ENCODE results near the gene PPP1CA. TPM values are rescaled to one million over a fixed set of nuclear protein-coding genes. Genes with fewer than 3 reads are reported as not detected.

Gene PPP1CA
- total and polyA plus RNA-seq, 4 donors: 62.4 to 92.9 (median 75.9) TPM

GRCh38 chr11:67349928-67350465, 51.7 kb downstream of the PPP1CA start:
- Histone ChIP-seq H3K27ac (ENCODE audit: low read depth in 1 of 2, low read length in 2 of 2) (no peak overlapping the region), H3K4me3 (ENCODE audit: low read depth in 1 of 3, low read length in 3 of 3) (no peak overlapping the region), H3K4me1 (ENCODE audit: control insufficient read depth in 4 of 4, insufficient read depth in 4 of 4, low read length in 3 of 4) (peaks cover 6 to 32% (median 19%) of the 10 kb centered on the region in 4 donors), H3K36me3 (ENCODE audit: control insufficient read depth in 4 of 4, insufficient read depth in 3 of 4, low read depth in 1 of 4, low read length in 3 of 4) (peaks cover 0 to 1% (median 0%) of the 10 kb centered on the region in 4 donors), H3K9ac (ENCODE audit: low read depth in 1 of 2, low read length in 2 of 2) (no peak overlapping the region), H3K9me3 (ENCODE audit: control insufficient read depth in 4 of 4, low read length in 3 of 4) (no peaks in the 10 kb centered on the region), H3K27me3 (ENCODE audit: control insufficient read depth in 4 of 4, insufficient read depth in 4 of 4, low read length in 3 of 4) (no peaks in the 10 kb centered on the region)
- WGBS: 93% methylated on average over 4 of the region's 4 CpGs
- no peak for TF ChIP-seq FOXA2 (IDR thresholded peaks at IDR 0.05)
- TF ChIP-seq HNF4G (IDR thresholded peaks at IDR 0.05): no peak
- TF ChIP-seq JUND (IDR thresholded peaks at IDR 0.05): no peak
- no peak for TF ChIP-seq MAX (IDR thresholded peaks at IDR 0.05)
- no peak for TF ChIP-seq ZBTB33 (IDR thresholded peaks at IDR 0.05)
- no peak for DNase-seq (ENCODE audit: low spot score)

- H3K27ac ChIP-seq (ENCODE audit: low read depth in 1 of 2, low read length in 2 of 2): no peak overlapping the region
Measured at GRCh38 chr11:67349457-67349856, 52.2 kb downstream of the PPP1CA start.

More at GRCh38 chr11:67349457-67349856, 52.2 kb downstream of the PPP1CA start:
- H3K36me3 ChIP-seq (ENCODE audit: control insufficient read depth in 4 of 4, insufficient read depth in 3 of 4, low read depth in 1 of 4, low read length in 3 of 4): peaks cover 0 to 1% (median 0%) of the 10 kb centered on the region in 4 donors
- TF ChIP-seq REST (IDR thresholded peaks at IDR 0.05): no peak
- TF ChIP-seq SP1 (IDR thresholded peaks at IDR 0.05): no peak
- TF ChIP-seq RAD21 (IDR thresholded peaks at IDR 0.05): no peak
- TF ChIP-seq HNF4A (conservative IDR thresholded peaks at IDR 0.05): no peak
- TF ChIP-seq ATF3 (IDR thresholded peaks at IDR 0.05): no peak
- no peak for TF ChIP-seq GABPA (IDR thresholded peaks at IDR 0.05 in 1 of 2, conservative IDR thresholded peaks at IDR 0.05 in 1 of 2)
- TF ChIP-seq EGR1 (IDR thresholded peaks at IDR 0.05; ENCODE audit: low read depth in 2 of 2): no peak
- no peak for TF ChIP-seq MAX (IDR thresholded peaks at IDR 0.05)
- TF ChIP-seq HNF4G (IDR thresholded peaks at IDR 0.05): no peak
- TF ChIP-seq NR2F2 (IDR thresholded peaks at IDR 0.05): no peak
- TF ChIP-seq TAF1 (conservative IDR thresholded peaks at IDR 0.05): no peak
- TF ChIP-seq YY1 (IDR thresholded peaks at IDR 0.05): no peak
- no peak for TF ChIP-seq ZBTB33 (IDR thresholded peaks at IDR 0.05)
- no peak for TF ChIP-seq CTCF (IDR thresholded peaks at IDR 0.05; ENCODE audit: low read depth, low read length, missing input control)
- TF ChIP-seq RXRA (IDR thresholded peaks at IDR 0.05): no peak
- TF ChIP-seq FOXA2 (IDR thresholded peaks at IDR 0.05): no peak
- TF ChIP-seq JUND (IDR thresholded peaks at IDR 0.05): no peak
- no peak for TF ChIP-seq FOXA1 (IDR thresholded peaks at IDR 0.05)
- DNase-seq (ENCODE audit: low spot score): no peak
- no peaks in the 10 kb centered on the region for H3K9me3 ChIP-seq (ENCODE audit: control insufficient read depth in 4 of 4, low read length in 3 of 4)
- H3K4me1 ChIP-seq (ENCODE audit: control insufficient read depth in 4 of 4, insufficient read depth in 4 of 4, low read length in 3 of 4): peaks cover 2 to 26% (median 16%) of the 10 kb centered on the region in 4 donors
- no peak overlapping the region for H3K4me3 ChIP-seq (ENCODE audit: low read depth in 1 of 3, low read length in 3 of 3)
- H3K27me3 ChIP-seq (ENCODE audit: control insufficient read depth in 4 of 4, insufficient read depth in 4 of 4, low read length in 3 of 4): no peaks in the 10 kb centered on the region
- WGBS: 94% methylated on average over 2 of the region's 2 CpGs
- H3K9ac ChIP-seq (ENCODE audit: low read depth in 1 of 2, low read length in 2 of 2): no peak overlapping the region

Measured in liver (tissue), 9 donors.